Measurements from ENCODE around the gene XYLT2. TPM values are rescaled to one million over a fixed set of nuclear protein-coding genes. Genes with fewer than 3 reads are reported as not detected.

The XYLT2 gene
- total RNA-seq, 1 experiment from 2014 or later: 28.5 TPM

GRCh38 chr17:50323060-50323459, 22.9 kb upstream of the XYLT2 start:
- ChIA-PET POLR2A (interaction anchor here (0.6 to 0.7 kb wide), 2 partner anchors 220 to 908 kb away, joined by 3 to 5 read pairs; no protein-coding TSS in a partner anchor), CTCF (no interaction called here)
- Histone ChIP-seq H3K4me1 (ENCODE audit: control insufficient read depth, insufficient read depth, low read length) (no peaks in the 10 kb centered on the region), H3K36me3 (ENCODE audit: control insufficient read depth, insufficient read depth, low read length) (no peaks in the 10 kb centered on the region), H3K27ac (ENCODE audit: low read length) (no peak overlapping the region), H3K9me3 (ENCODE audit: control insufficient read depth, insufficient read depth, low read depth, low read length) (no peaks in the 10 kb centered on the region), H3K4me3 (ENCODE audit: low read depth in 2 of 2, low read length in 2 of 2) (no peak overlapping the region), H3K27me3 (ENCODE audit: control insufficient read depth, insufficient read depth, low read length) (no peaks in the 10 kb centered on the region)
- TF ChIP-seq REST (IDR thresholded peaks at IDR 0.05; ENCODE audit: insufficient read depth in 1 of 2, low read depth in 2 of 2, low read length in 1 of 2): no peak
- TF ChIP-seq TCF7L2 (IDR thresholded peaks at IDR 0.05; ENCODE audit: low read depth, low read length): no peak
- no peak for TF ChIP-seq CTCF (IDR thresholded peaks at IDR 0.05)
- DNase-seq (ENCODE audit: low read depth, low spot score) (no peak), ATAC-seq (no peak)
- BruUV-seq (replicated peaks): no TSS peak
- intact Hi-C loops (cut with micrococcal nuclease; ENCODE audit: unreplicated experiment): no loop called here
- in situ Hi-C loops (cut with HindIII; ENCODE audit: low pct_unique_long_range_greater_than_20kb, low sequenced_read_pairs): no loop called here

GRCh38 chr17:50325906-50326305, 20.0 kb upstream of the XYLT2 start:
- Histone ChIP-seq H3K27ac (ENCODE audit: low read length) (no peak overlapping the region), H3K27me3 (ENCODE audit: control insufficient read depth, insufficient read depth, low read length) (no peaks in the 10 kb centered on the region), H3K9me3 (ENCODE audit: control insufficient read depth, insufficient read depth, low read depth, low read length) (no peaks in the 10 kb centered on the region), H3K4me1 (ENCODE audit: control insufficient read depth, insufficient read depth, low read length) (no peaks in the 10 kb centered on the region), H3K4me3 (ENCODE audit: low read depth in 2 of 2, low read length in 2 of 2) (no peak overlapping the region), H3K36me3 (ENCODE audit: control insufficient read depth, insufficient read depth, low read length) (no peaks in the 10 kb centered on the region)
- TF ChIP-seq TCF7L2 (IDR thresholded peaks at IDR 0.05; ENCODE audit: low read depth, low read length) (no peak), SIN3A (IDR thresholded peaks at IDR 0.05; ENCODE audit: borderline replicate concordance, insufficient read depth, low read depth, low read length) (no peak), REST (IDR thresholded peaks at IDR 0.05; ENCODE audit: insufficient read depth in 1 of 2, low read depth in 2 of 2, low read length in 1 of 2) (no peak), POLR2AphosphoS5 (IDR thresholded peaks at IDR 0.05; ENCODE audit: low read depth, low read length) (no peak), CTCF (IDR thresholded peaks at IDR 0.05) (no peak)
- intact Hi-C loops (cut with micrococcal nuclease; ENCODE audit: unreplicated experiment) (no loop called here), in situ Hi-C loops (cut with HindIII; ENCODE audit: low pct_unique_long_range_greater_than_20kb, low sequenced_read_pairs) (no loop called here)
- ATAC-seq: no peak
- no peak for DNase-seq (ENCODE audit: low read depth, low spot score)
- ChIA-PET CTCF (interaction anchor here (0.5 kb wide), 1 partner anchor 388 kb away, joined by 10 read pairs; no protein-coding TSS in a partner anchor), POLR2A (interaction anchor here (0.6 kb wide), 1 partner anchor 14 kb away, joined by 6 read pairs; no protein-coding TSS in a partner anchor)
- no TSS peak for BruUV-seq (replicated peaks)

Measured in Panc1 (cell line).